Neural progenitor cell (in vitro differentiated cells): ENCODE results near the gene NOSTRIN. TPM values are rescaled to one million over a fixed set of nuclear protein-coding genes. Genes with fewer than 3 reads are reported as not detected.

ENCODE experiments used
- DNase-seq: peaks from one replicate; pipeline ENCODE4 v3.0.0-alpha.2; 2016; ENCODE audit warnings: low spot score
- H2AFZ ChIP-seq: fragments of 200-600 bp; sonication (generic); replicated peaks from 2 replicates; pipeline ENCODE4 v1.6.1; 2016; ENCODE audit warnings: antibody characterized with exemption
- H3F3A ChIP-seq: fragments of 200-600 bp; sonication (generic); 2 replicates; pipeline ENCODE4 v1.6.1; 2016; ENCODE audit warnings: antibody characterized with exemption, low read depth
- H3K27ac ChIP-seq: fragments of 200-600 bp; sonication (generic); 2 replicates; pipeline ENCODE4 v1.5.1; 2016; ENCODE audit warnings: mild to moderate bottlenecking
- H3K27me3 ChIP-seq: fragments of 200-600 bp; sonication (generic); 2 replicates; pipeline ENCODE4 v1.6.1; 2016; ENCODE audit warnings: mild to moderate bottlenecking, moderate library complexity
- H3K36me3 ChIP-seq: fragments of 200-600 bp; sonication (generic); 2 replicates; pipeline ENCODE4 v1.5.1; 2016
- H3K4me1 ChIP-seq: fragments of 200-600 bp; sonication (generic); 2 replicates; pipeline ENCODE4 v1.6.1; 2016; ENCODE audit warnings: mixed run types
- H3K4me2 ChIP-seq: fragments of 200-600 bp; sonication (generic); 2 replicates; pipeline ENCODE4 v1.6.1; 2016
- H3K4me3 ChIP-seq: fragments of 200-600 bp; sonication (generic); 2 replicates; pipeline ENCODE4 v1.5.1; 2016
- H3K79me2 ChIP-seq: fragments of 200-600 bp; sonication (generic); 2 replicates; pipeline ENCODE4 v1.6.1; 2016; ENCODE audit warnings: low read depth
- H3K9ac ChIP-seq: fragments of 200-600 bp; sonication (generic); 2 replicates; pipeline ENCODE4 v1.6.1; 2016
- H3K9me3 ChIP-seq: fragments of 200-600 bp; sonication (generic); 2 replicates; pipeline ENCODE4 v1.5.1; 2016; ENCODE audit warnings: low read depth
- H4K20me1 ChIP-seq: fragments of 200-600 bp; sonication (generic); 2 replicates; pipeline ENCODE4 v1.6.1; 2016; ENCODE audit warnings: low read depth
- H3K27ac Mint-ChIP-seq: 3 replicates; pipeline ENCODE4 v1.8.0; 2021; ENCODE audit warnings: mixed read lengths
- H3K27me3 Mint-ChIP-seq: 2 replicates; pipeline ENCODE4 v1.8.0; 2022; ENCODE audit warnings: low read depth, mild to moderate bottlenecking, inconsistent platforms, moderate library complexity, mixed read lengths; ENCODE audit not compliant: insufficient read depth
- H3K36me3 Mint-ChIP-seq: 3 replicates; pipeline ENCODE4 v1.8.0; 2021; ENCODE audit warnings: mixed read lengths
- H3K4me1 Mint-ChIP-seq: 3 replicates; pipeline ENCODE4 v1.8.0; 2021; ENCODE audit warnings: mixed read lengths
- H3K4me3 Mint-ChIP-seq: 3 replicates; pipeline ENCODE4 v1.8.0; 2021; ENCODE audit warnings: mild to moderate bottlenecking, moderate library complexity, mixed read lengths
- H3K9me3 Mint-ChIP-seq: 3 replicates; pipeline ENCODE4 v1.8.0; 2020; ENCODE audit warnings: mixed read lengths
- EZH2 ChIP-seq: fragments of 200-600 bp; sonication (generic); IDR thresholded peaks from 2 replicates; pipeline ENCODE4 v1.6.1; 2017; ENCODE audit warnings: antibody characterized with exemption, mild to moderate bottlenecking, moderate library complexity
- EZH2phosphoT487 ChIP-seq: fragments of 200-600 bp; sonication (generic); IDR thresholded peaks from 2 replicates; pipeline ENCODE4 v1.6.1; 2017; ENCODE audit warnings: antibody characterized with exemption
- total RNA-seq: library from RNA; depleted of rRNA; stranded (reverse); fragments of >200 nt; gene quantifications from 2 replicates; pipeline ENCODE4 v1.2.3, GENCODE V29; 2015; ENCODE audit warnings: low replicate concordance
- TF ChIP-seq, protein P1 (sequence below): fragments of 200-600 bp; sonication (generic); IDR thresholded peaks from 2 replicates; pipeline ENCODE4 v1.5.1; 2017; ENCODE audit warnings: antibody characterized with exemption, mild to moderate bottlenecking

Gene NOSTRIN
- total RNA-seq, 1 donor from 2014 or later: not detected

- Histone ChIP-seq H3K9ac (no peak overlapping the region), H2AFZ (no peak overlapping the region), H3K4me1 (peaks cover 2% of the 10 kb centered on the region), H3K4me2 (no peak overlapping the region), H3K27ac (no peak overlapping the region), H3F3A (peaks cover 3% of the 10 kb centered on the region), H3K36me3 (no peaks in the 10 kb centered on the region), H4K20me1 (no peaks in the 10 kb centered on the region), H3K4me3 (no peak overlapping the region), H3K27me3 (no peaks in the 10 kb centered on the region), H3K9me3 (no peaks in the 10 kb centered on the region), H3K79me2 (no peaks in the 10 kb centered on the region)
- Mint-ChIP-seq H3K27ac (no peak overlapping the region), H3K27me3 (peaks cover 4% of the 10 kb centered on the region), H3K9me3 (no peaks in the 10 kb centered on the region), H3K4me3 (no peak overlapping the region), H3K36me3 (peaks cover 31% of the 10 kb centered on the region), H3K4me1 (no peaks in the 10 kb centered on the region)
- DNase-seq: no peak
- TF ChIP-seq EZH2phosphoT487: no peak
- TF ChIP-seq, protein P1, sequence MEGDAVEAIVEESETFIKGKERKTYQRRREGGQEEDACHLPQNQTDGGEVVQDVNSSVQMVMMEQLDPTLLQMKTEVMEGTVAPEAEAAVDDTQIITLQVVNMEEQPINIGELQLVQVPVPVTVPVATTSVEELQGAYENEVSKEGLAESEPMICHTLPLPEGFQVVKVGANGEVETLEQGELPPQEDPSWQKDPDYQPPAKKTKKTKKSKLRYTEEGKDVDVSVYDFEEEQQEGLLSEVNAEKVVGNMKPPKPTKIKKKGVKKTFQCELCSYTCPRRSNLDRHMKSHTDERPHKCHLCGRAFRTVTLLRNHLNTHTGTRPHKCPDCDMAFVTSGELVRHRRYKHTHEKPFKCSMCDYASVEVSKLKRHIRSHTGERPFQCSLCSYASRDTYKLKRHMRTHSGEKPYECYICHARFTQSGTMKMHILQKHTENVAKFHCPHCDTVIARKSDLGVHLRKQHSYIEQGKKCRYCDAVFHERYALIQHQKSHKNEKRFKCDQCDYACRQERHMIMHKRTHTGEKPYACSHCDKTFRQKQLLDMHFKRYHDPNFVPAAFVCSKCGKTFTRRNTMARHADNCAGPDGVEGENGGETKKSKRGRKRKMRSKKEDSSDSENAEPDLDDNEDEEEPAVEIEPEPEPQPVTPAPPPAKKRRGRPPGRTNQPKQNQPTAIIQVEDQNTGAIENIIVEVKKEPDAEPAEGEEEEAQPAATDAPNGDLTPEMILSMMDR: no peak
- no peak for TF ChIP-seq EZH2
Measured at GRCh38 chr2:168853471-168853870, 51.0 kb downstream of the NOSTRIN start.

- no peak overlapping the region for H3K4me2 ChIP-seq
- no peaks in the 10 kb centered on the region for H3K36me3 ChIP-seq
- no peak overlapping the region for H3K4me3 ChIP-seq
- H3K27ac ChIP-seq: no peak overlapping the region
- H3K9me3 Mint-ChIP-seq: no peaks in the 10 kb centered on the region
- H3K4me1 Mint-ChIP-seq: no peaks in the 10 kb centered on the region
- H3K27ac Mint-ChIP-seq: no peak overlapping the region
- H3K36me3 Mint-ChIP-seq: peaks cover 38% of the 10 kb centered on the region
- H3K9ac ChIP-seq: no peak overlapping the region
- H3K27me3 Mint-ChIP-seq: peaks cover 2% of the 10 kb centered on the region
- H2AFZ ChIP-seq: no peak overlapping the region
- H4K20me1 ChIP-seq: no peaks in the 10 kb centered on the region
- TF ChIP-seq EZH2 (no peak), EZH2phosphoT487 (no peak)
- TF ChIP-seq, protein P1: no peak
- no peaks in the 10 kb centered on the region for H3K4me1 ChIP-seq
- no peaks in the 10 kb centered on the region for H3K27me3 ChIP-seq
- no peaks in the 10 kb centered on the region for H3K79me2 ChIP-seq
- no peaks in the 10 kb centered on the region for H3F3A ChIP-seq
- no peak for DNase-seq
- no peaks in the 10 kb centered on the region for H3K9me3 ChIP-seq
- no peak overlapping the region for H3K4me3 Mint-ChIP-seq
Measured at GRCh38 chr2:168854651-168855050, 52.2 kb downstream of the NOSTRIN start.

GRCh38 chr2:168855601-168856000 lies 53.2 kb downstream of the NOSTRIN start:
- H3K27ac Mint-ChIP-seq: no peak overlapping the region
- H3K4me3 Mint-ChIP-seq: no peak overlapping the region
- no peak for DNase-seq
- no peaks in the 10 kb centered on the region for H3K36me3 ChIP-seq
- H3K36me3 Mint-ChIP-seq: peaks cover 38% of the 10 kb centered on the region
- TF ChIP-seq EZH2phosphoT487: no peak
- TF ChIP-seq, protein P1: no peak
- TF ChIP-seq EZH2: no peak
- no peaks in the 10 kb centered on the region for H3K79me2 ChIP-seq
- H3K9ac ChIP-seq: no peak overlapping the region
- H3K9me3 Mint-ChIP-seq: no peaks in the 10 kb centered on the region
- H3K27ac ChIP-seq: no peak overlapping the region
- H3F3A ChIP-seq: no peaks in the 10 kb centered on the region
- H3K27me3 Mint-ChIP-seq: peaks cover 2% of the 10 kb centered on the region
- H2AFZ ChIP-seq: no peak overlapping the region
- H3K4me1 ChIP-seq: no peaks in the 10 kb centered on the region
- H3K27me3 ChIP-seq: no peaks in the 10 kb centered on the region
- H3K4me3 ChIP-seq: no peak overlapping the region
- H4K20me1 ChIP-seq: no peaks in the 10 kb centered on the region
- no peaks in the 10 kb centered on the region for H3K9me3 ChIP-seq
- H3K4me2 ChIP-seq: no peak overlapping the region
- H3K4me1 Mint-ChIP-seq: no peaks in the 10 kb centered on the region
